ENCODE measurements around the gene FAM13A. TPM values are rescaled to one million over a fixed set of nuclear protein-coding genes. Genes with fewer than 3 reads are reported as not detected.
"Not testable (repeated sequence)": the region's sequence is repeated elsewhere in the genome, so short reads cannot be mapped to it uniquely, and the experiment has no call there.

FAM13A gene
- total and polyA plus RNA-seq, 7 donors = 3.8 to 76.0 (median 15.2) TPM

GRCh38 chr4:88908521-88908920 lies 148.5 kb downstream of the FAM13A start:
- H3K36me3 ChIP-seq (ENCODE audit: insufficient read depth in 1 of 2, low read depth in 1 of 2) = no peaks in the 10 kb centered on the region
- peak overlapping the region; percentile 64 for H3K27ac ChIP-seq
- DNase-seq (no peak), ATAC-seq (no peak)
- intact Hi-C loops (cut with DNase I) = loop anchor here in 1 of 2 donors (5.0 kb wide), 2 partner anchors 86 to 114 kb away; no protein-coding TSS in a partner anchor
- TF ChIP-seq, protein P1, sequence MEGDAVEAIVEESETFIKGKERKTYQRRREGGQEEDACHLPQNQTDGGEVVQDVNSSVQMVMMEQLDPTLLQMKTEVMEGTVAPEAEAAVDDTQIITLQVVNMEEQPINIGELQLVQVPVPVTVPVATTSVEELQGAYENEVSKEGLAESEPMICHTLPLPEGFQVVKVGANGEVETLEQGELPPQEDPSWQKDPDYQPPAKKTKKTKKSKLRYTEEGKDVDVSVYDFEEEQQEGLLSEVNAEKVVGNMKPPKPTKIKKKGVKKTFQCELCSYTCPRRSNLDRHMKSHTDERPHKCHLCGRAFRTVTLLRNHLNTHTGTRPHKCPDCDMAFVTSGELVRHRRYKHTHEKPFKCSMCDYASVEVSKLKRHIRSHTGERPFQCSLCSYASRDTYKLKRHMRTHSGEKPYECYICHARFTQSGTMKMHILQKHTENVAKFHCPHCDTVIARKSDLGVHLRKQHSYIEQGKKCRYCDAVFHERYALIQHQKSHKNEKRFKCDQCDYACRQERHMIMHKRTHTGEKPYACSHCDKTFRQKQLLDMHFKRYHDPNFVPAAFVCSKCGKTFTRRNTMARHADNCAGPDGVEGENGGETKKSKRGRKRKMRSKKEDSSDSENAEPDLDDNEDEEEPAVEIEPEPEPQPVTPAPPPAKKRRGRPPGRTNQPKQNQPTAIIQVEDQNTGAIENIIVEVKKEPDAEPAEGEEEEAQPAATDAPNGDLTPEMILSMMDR (IDR thresholded peaks at IDR 0.05) = no peak
- no peaks in the 10 kb centered on the region for H3K9me3 ChIP-seq
- peaks cover 22% of the 10 kb centered on the region for H3K4me1 ChIP-seq
- no peaks in the 10 kb centered on the region for H3K27me3 ChIP-seq (ENCODE audit: insufficient read depth in 3 of 3, low read length in 2 of 3)
- 81 to 90% (median 87%) methylated on average over 3 of the region's 3 CpGs for WGBS, 3 donors
- no peak overlapping the region for H3K4me3 ChIP-seq

GRCh38 chr4:88908003-88908402 lies 149.0 kb downstream of the FAM13A start:
- no peak for DNase-seq
- WGBS, 3 donors = 34 to 58% (median 42%) methylated on average over 1 of the region's 1 CpG
- peaks cover 22% of the 10 kb centered on the region for H3K4me1 ChIP-seq
- ATAC-seq = peak; percentile 95 to 99 (median 98)
- no peak overlapping the region for H3K4me3 ChIP-seq
- peak overlapping the region; percentile 64 for H3K27ac ChIP-seq
- H3K9me3 ChIP-seq = no peaks in the 10 kb centered on the region
- intact Hi-C loops (cut with DNase I) = loop anchor here in 1 of 2 donors (5.0 kb wide), 2 partner anchors 86 to 114 kb away; no protein-coding TSS in a partner anchor
- H3K27me3 ChIP-seq (ENCODE audit: insufficient read depth in 3 of 3, low read length in 2 of 3) = no peaks in the 10 kb centered on the region
- TF ChIP-seq, protein P1 (IDR thresholded peaks at IDR 0.05) = no peak
- H3K36me3 ChIP-seq (ENCODE audit: insufficient read depth in 1 of 2, low read depth in 1 of 2) = no peaks in the 10 kb centered on the region

- H3K9me3 ChIP-seq = no peaks in the 10 kb centered on the region
- TF ChIP-seq, protein P1 (IDR thresholded peaks at IDR 0.05) = no peak
- H3K36me3 ChIP-seq (ENCODE audit: insufficient read depth in 1 of 2, low read depth in 1 of 2) = no peaks in the 10 kb centered on the region
- ATAC-seq (peak in 2 of 4 donors; percentile 2 to 10), DNase-seq (no peak)
- 72 to 82% (median 82%) methylated on average over 5 of the region's 5 CpGs for WGBS, 3 donors
- H3K27me3 ChIP-seq (ENCODE audit: insufficient read depth in 3 of 3, low read length in 2 of 3) = no peaks in the 10 kb centered on the region
- H3K4me3 ChIP-seq = no peak overlapping the region
- intact Hi-C loops (cut with DNase I) = loop anchor here in 1 of 2 donors (5.0 kb wide), 2 partner anchors 85 to 115 kb away; no protein-coding TSS in a partner anchor
- H3K4me1 ChIP-seq = peaks cover 22% of the 10 kb centered on the region
- peak overlapping the region; percentile 64 for H3K27ac ChIP-seq
These were observed 149.5 kb downstream of the FAM13A start for GRCh38 chr4:88907478-88907877.

- H3K9me3 ChIP-seq; DNase-seq; H3K36me3 ChIP-seq (ENCODE audit: insufficient read depth in 1 of 2, low read depth in 1 of 2); intact Hi-C loops (cut with DNase I); H3K27me3 ChIP-seq (ENCODE audit: insufficient read depth in 3 of 3, low read length in 2 of 3); ATAC-seq; H3K4me3 ChIP-seq; H3K27ac ChIP-seq: not testable (repeated sequence)
- H3K4me1 ChIP-seq = peaks cover 16% of the 10 kb centered on the region
- whole genome bisulfite sequencing, 3 donors = 94 to 99% (median 95%) methylated on average over 3 of the region's 3 CpGs
These were observed 152.7 kb downstream of the FAM13A start for GRCh38 chr4:88904240-88904639.

GRCh38 chr4:88900432-88900831 lies 156.6 kb downstream of the FAM13A start:
- Histone ChIP-seq H3K4me1 (peaks cover 5% of the 10 kb centered on the region), H3K9me3 (peaks cover 5% of the 10 kb centered on the region), H3K36me3 (ENCODE audit: insufficient read depth in 1 of 2, low read depth in 1 of 2) (no peaks in the 10 kb centered on the region), H3K27me3 (ENCODE audit: insufficient read depth in 3 of 3, low read length in 2 of 3) (no peaks in the 10 kb centered on the region), H3K4me3 (no peak overlapping the region), H3K27ac (no peak overlapping the region)
- DNase-seq (no peak), ATAC-seq (no peak)
- intact Hi-C loops (cut with DNase I) = no loop called here
- TF ChIP-seq, protein P1 (IDR thresholded peaks at IDR 0.05) = no peak
- WGBS, 3 donors = 69 to 91% (median 78%) methylated on average over 2 of the region's 2 CpGs
